ENCODE measurements around the gene TCF3.
"Not testable (repeated sequence)": the region's sequence is repeated elsewhere in the genome, so short reads cannot be mapped to it uniquely, and the experiment has no call there.

TCF3 gene

DNA sequence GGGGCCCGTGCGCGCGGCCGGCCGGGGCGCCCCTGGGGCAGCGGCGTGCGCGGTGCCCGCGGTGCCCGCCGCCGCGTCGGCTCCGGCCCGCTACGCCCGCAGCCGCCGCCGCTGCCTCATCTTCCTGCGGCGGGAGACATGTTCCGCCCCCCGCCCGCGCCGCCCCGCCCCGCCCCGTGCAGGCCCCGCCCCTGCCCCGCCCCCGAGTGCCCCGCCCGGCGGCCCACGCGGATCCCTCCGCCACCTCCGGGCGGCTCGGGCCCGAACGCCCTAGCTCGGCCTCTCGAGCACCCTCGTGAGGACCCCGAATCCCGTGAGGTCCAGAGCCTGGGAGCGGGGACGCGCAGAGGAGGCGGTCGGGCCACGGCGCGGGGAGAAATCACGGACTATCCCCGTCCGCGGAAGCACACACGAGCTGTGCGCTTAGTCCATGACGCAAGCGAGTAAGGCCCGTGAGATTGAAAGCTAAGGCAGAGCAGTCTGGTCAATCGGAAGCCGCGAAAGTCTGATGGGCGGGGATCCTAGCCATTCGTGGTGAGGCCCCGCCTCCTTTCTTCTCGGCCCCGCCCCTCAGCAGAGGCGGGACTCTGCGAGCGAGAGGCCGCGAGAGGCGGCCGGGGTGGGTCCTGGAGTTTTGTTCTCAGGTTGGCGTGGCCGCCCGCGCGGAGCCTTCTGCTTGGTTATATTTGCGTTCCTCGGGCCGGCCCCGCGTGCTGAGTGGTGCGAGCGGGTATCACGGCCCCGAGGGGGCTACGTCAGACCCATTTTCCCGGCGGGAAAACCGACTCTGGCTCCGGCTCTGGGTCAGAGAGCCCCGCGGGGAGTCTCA, at the start of gene TCF3:
TCF3 (minus strand) TSS at position 145 of the 829 bp plus-strand sequence. CDS start 2,367 bp downstream, outside the sequence.
- DNase-seq: peak; percentile 97

- DNase-seq: no peak
These were observed 48.6 kb upstream of the TCF3 start for GRCh38 chr19:1700733-1701663.

DNA sequence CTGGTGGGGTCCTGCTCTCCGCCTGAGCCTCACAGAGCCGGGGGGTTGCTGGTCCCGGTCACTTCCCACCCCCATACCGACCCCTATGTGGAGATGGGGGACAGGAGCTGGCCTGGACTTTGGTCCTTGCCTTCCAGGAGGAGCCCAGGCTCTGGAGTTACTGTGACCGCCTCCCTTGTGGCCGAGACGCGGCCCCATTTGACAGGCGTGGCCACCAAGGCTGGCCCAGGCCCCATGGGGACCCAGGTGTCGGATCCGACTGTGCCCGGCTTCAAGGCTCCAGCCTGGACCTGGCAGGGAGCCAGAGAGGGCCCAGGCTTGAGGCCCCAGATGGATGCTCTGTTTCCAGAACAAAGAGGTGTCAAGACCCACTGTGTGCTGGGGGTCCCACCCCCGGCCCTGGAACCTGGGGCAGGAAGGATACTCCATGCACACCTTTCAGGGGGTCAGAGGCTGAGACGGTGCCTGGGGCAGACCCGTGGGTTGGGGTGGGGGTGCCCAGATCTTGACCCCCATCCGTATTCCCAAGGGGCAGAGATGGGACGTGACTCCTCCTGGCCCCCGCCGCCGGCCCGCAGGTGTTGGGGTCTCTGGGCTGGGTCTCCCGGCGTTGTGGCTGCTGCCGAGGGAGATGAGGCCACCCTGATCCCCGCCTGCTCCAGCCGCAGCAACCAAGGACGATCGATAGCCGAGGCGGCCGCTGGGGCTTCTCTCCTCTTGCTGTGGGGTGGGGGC, 47.8 kb upstream of the TCF3 start:
- DNase-seq: no peak

DNA sequence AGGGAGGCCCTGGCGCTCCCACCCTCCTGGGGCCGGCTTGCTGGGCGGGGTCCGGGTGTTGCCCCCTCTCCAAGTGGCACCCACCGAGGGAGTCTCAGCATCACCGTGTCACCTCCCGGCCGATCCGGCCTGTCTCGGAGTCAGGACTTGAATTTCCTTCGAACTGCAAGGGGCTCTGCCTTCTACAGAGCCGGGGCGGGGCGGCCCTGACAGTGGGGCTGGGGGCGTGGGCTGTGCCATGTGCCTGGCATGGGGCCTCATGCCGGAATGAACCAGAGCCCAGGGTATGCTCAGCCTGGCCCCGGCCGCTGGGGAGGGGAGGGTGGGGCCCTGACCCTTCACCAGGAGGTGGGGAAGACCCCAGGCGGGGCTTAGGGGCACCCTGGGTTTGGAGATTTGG, 47.0 kb upstream of the TCF3 start:
- DNase-seq: no peak

GRCh38 chr19:1698636-1699035, 46.2 kb upstream of the TCF3 start:
- DNase-seq: no peak

GRCh38 chr19:1695481-1695880, 43.1 kb upstream of the TCF3 start:
- not testable (repeated sequence) for DNase-seq

DNA sequence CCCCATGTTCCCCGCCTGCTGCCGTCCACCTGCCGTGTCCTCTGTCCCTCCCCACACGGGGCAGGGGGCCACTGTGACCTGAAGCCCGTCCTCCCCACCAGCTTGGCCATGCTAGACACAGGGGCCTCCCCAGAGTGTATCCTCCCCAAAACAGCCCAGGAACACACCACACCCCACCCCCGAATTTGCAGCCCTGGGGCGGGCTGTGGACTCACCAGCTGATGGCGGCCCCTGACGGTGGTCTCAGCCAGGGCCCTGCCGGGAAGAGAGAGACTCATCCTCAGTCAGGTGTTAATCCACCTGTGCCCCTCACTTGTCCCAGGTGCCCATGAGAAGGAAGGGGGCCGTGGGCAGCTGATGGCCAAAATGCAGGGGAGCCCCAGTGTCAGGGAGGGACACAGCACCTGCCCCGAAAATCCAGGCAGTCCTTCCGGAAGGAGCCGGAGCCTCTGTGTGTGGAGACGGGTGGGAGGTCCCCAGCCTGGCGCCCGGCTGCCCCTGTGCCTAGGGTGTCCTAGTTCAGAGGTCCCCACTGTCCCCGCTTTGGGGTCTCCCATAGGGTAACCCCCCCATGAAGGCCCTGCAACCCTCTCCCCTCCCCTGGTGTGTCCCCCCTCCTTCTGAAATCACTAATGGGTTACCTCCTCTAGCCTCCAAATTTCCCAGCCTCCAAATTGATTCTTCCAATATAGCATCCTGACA, 39.3 kb upstream of the TCF3 start:
- no peak for DNase-seq

- no peak for DNase-seq
These were observed 38.4 kb upstream of the TCF3 start for GRCh38 chr19:1690699-1691307.

- not testable (repeated sequence) for DNase-seq
These were observed 33.4 kb upstream of the TCF3 start for GRCh38 chr19:1685785-1686184.

- no peak for DNase-seq
These were observed 32.6 kb upstream of the TCF3 start for GRCh38 chr19:1685046-1685445.

DNA sequence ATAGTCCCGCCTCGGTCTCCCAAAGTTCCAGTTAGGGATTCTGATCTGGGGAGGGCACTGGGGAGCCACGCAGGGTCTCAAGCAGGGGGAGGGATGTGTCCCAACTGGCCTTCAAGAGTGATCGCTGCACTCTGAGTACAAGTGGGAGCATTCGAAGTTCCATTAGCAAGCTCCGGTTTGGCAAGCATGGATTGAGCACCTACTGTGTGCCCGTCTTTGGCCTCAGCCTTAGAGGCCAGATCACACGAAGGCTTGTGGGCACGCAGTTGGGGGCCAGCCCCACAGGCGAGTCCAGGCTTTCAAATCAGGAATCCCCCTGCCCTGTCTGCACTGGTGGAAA, 32.1 kb upstream of the TCF3 start:
- no peak for DNase-seq

GRCh38 chr19:1683869-1684572, 31.6 kb upstream of the TCF3 start:
- DNase-seq: no peak

DNA sequence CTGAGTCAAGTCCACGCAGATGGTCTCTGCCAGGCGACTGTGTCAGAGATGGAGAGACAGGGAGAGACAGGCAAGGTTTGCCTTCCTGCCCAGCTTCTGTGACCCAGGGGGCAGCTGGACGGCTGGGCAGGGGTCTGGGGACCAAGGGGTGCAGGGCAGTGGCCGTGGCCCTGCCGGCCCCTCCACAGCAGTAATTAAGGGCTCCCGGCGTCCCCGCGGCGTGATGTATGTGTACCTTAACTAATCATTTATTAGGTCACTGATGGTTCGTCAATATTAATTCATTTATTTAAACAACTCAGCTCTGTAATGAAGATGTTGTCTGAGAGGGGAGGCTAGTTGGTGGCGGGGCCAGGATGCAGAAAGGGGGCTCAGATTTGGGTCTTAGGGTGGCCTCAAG, 28.6 kb upstream of the TCF3 start:
- DNase-seq: no peak

DNA sequence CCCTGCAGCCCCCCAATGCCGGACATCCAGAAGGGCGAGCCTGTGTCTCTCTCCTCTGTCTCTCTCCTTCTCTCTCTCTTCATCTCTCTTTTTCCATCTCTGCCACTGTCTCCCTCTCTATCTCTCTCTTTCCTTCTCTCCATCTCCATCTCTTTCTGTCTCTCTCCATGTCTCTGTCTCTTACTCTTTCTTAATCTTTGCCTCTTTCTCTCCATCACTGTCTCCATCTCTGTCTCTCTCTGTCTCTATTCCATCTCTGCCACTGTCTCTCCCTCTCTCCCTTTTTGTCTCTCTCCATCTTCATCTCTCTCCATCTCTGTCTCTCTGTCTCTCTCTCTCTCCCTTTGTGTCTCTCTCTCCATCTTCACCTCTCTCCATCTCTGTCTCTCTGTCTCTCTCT, 25.7 kb upstream of the TCF3 start:
- no peak for DNase-seq

DNA sequence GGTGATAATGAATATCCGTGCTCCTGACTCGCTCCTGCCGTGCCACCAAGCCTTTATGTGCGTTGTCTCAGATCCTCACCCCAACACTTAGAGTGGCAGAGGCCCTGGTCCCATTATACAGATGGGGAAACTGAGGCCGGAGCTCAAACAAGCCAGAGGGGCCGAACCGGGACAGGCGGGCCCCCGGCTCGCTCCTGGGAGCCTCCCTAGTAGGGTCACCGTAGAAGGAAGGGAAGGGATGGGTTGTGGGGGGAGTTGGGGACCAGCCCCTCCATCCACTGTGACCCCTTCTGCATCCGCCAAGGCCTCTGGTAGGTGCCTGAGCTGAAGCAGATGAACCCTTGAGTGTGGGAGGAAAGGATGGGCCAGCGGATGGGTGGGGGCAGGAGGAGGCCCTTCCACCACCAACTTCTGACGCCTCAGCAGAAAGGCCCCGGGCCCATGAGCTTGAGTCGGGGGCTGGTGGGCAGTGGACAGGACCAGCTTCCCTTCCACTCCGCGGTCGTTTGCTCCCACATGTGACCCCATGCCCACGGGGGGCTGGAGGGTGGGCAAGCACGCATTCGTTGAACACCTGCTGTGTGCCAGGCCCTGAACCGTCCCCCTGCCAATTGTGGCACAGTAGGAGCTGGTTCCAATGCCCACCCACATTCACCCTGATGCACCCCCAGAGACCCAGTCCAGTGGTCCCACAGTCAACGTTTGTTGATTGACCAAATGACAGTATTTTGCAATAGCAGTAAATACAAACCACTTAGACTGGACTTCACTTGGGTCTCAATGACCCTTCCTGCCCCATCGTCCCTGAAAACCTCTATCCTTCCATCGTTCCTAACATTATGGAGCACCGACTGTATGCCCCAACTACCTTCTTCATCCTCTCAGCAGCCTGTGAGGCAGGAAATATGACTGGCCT, 24.2 kb upstream of the TCF3 start:
- no peak for DNase-seq

- no peak for DNase-seq
These were observed 23.4 kb upstream of the TCF3 start for GRCh38 chr19:1675633-1676350.

GRCh38 chr19:1674293-1674679, 21.9 kb upstream of the TCF3 start:
- no peak for DNase-seq

GRCh38 chr19:1673645-1674292, 21.4 kb upstream of the TCF3 start:
- no peak for DNase-seq

Data from NCI-H774 (cell line).